ENCODE measurements around the gene LCORL. TPM values are rescaled to one million over a fixed set of nuclear protein-coding genes. Genes with fewer than 3 reads are reported as not detected.

The LCORL gene
- total RNA-seq, 2 experiments from 2014 or later: 31.4 to 37.4 TPM

GRCh38 chr4:17807446-17807845 is 214.1 kb downstream of the LCORL start:
- H3K4me2 ChIP-seq (ENCODE audit: low read length): peak overlapping the region; percentile 89

GRCh38 chr4:17805580-17806155 is 215.9 kb downstream of the LCORL start:
- no peak overlapping the region for H3K27ac ChIP-seq (ENCODE audit: low read depth, low read length, poor library complexity, severe bottlenecking)
- H3K4me1 ChIP-seq (ENCODE audit: insufficient read depth, low read length, poor library complexity, severe bottlenecking): peaks cover 28% of the 10 kb centered on the region
- H2AFZ ChIP-seq (ENCODE audit: low read length): no peak overlapping the region

More at GRCh38 chr4:17807446-17807845, 214.1 kb downstream of the LCORL start:
- ChIA-PET CTCF (ENCODE audit: unreplicated experiment) (no interaction called here), POLR2A (interaction anchor here (0.7 to 0.8 kb wide), 2 partner anchors 26 to 40 kb away, joined by 4 read pairs; no protein-coding TSS in a partner anchor)
- Histone ChIP-seq H4K20me1 (ENCODE audit: insufficient read depth, low read length) (peaks cover 43% of the 10 kb centered on the region), H3K4me1 (ENCODE audit: insufficient read depth, low read length, poor library complexity, severe bottlenecking) (peaks cover 29% of the 10 kb centered on the region), H3K9me2 (ENCODE audit: insufficient read depth, low read length) (no peaks in the 10 kb centered on the region), H3K36me3 (ENCODE audit: insufficient read depth, low read length) (peaks cover 87% of the 10 kb centered on the region), H2AFZ (ENCODE audit: low read length) (no peak overlapping the region), H3K9me3 (ENCODE audit: low read length) (no peaks in the 10 kb centered on the region; the same call in 1 of the 2 replicates), H3K27ac (ENCODE audit: low read depth, low read length, poor library complexity, severe bottlenecking) (no peak overlapping the region), H3K79me2 (ENCODE audit: insufficient read depth, low read depth, low read length) (peaks cover 94% of the 10 kb centered on the region), H3K4me3 (ENCODE audit: low read depth, low read length, poor library complexity, severe bottlenecking) (peak overlapping the region; percentile 85)
- intact Hi-C loops (cut with micrococcal nuclease; ENCODE audit: unreplicated experiment): no loop called here
- no TSS peak for BruUV-seq (replicated peaks)
- DNase-seq (ENCODE audit: low spot score): no peak
- TF ChIP-seq CTCF (conservative IDR thresholded peaks at IDR 0.05; ENCODE audit: low read length) (no peak), EZH2phosphoT487 (IDR thresholded peaks at IDR 0.05; ENCODE audit: borderline replicate concordance, low read depth, low read length) (no peak)

More at GRCh38 chr4:17805580-17806155, 215.9 kb downstream of the LCORL start:
- no TSS peak for BruUV-seq (replicated peaks)
- intact Hi-C loops (cut with micrococcal nuclease; ENCODE audit: unreplicated experiment): no loop called here
- H3K79me2 ChIP-seq (ENCODE audit: insufficient read depth, low read depth, low read length): peaks cover 94% of the 10 kb centered on the region
- no peaks in the 10 kb centered on the region; the same call in 1 of the 2 replicates for H3K9me3 ChIP-seq (ENCODE audit: low read length)
- no peak for TF ChIP-seq CTCF (conservative IDR thresholded peaks at IDR 0.05; ENCODE audit: low read length)
- POLR2A ChIA-PET: interaction anchor here (1.0 to 2.4 kb wide), 5 partner anchors 10 to 257 kb away, joined by 3 to 10 read pairs (median 4); no protein-coding TSS in a partner anchor
- peaks cover 32% of the 10 kb centered on the region for H4K20me1 ChIP-seq (ENCODE audit: insufficient read depth, low read length)
- peaks cover 91% of the 10 kb centered on the region for H3K36me3 ChIP-seq (ENCODE audit: insufficient read depth, low read length)
- no peak overlapping the region for H3K4me3 ChIP-seq (ENCODE audit: low read depth, low read length, poor library complexity, severe bottlenecking)
- no peaks in the 10 kb centered on the region for H3K9me2 ChIP-seq (ENCODE audit: insufficient read depth, low read length)
- peak overlapping the region; percentile 89; the same call in 1 of the 2 replicates for H3K4me2 ChIP-seq (ENCODE audit: low read length)
- no peak for DNase-seq (ENCODE audit: low spot score)
- CTCF ChIA-PET (ENCODE audit: unreplicated experiment): no interaction called here

Data from OCI-LY7 (cell line).